ENCODE results near the gene EPHA7. TPM values are rescaled to one million over a fixed set of nuclear protein-coding genes. Genes with fewer than 3 reads are reported as not detected.

Gene EPHA7
- total RNA-seq, 1 donor from 2014 or later, result 28.9 TPM

DNA sequence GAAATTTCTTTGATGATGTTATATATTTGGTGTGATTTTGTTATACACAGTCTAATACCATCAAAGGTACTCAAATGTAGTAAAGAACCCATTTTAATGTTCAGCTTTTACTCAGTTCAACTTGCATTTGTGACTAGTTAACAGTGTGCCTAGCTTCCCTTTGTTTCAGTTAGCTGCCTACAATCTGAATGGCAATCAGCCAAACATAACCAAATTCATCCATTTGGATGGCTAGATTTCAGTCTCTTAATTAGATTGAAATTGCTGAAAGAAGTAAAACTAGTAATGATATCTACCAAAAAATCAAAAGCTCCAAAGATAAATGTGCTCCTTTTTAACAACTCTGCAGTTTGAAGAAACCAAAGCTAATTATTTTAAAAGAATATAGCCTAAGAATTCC lies 6.9 kb downstream of the EPHA7 start:
- TF ChIP-seq, protein P1, sequence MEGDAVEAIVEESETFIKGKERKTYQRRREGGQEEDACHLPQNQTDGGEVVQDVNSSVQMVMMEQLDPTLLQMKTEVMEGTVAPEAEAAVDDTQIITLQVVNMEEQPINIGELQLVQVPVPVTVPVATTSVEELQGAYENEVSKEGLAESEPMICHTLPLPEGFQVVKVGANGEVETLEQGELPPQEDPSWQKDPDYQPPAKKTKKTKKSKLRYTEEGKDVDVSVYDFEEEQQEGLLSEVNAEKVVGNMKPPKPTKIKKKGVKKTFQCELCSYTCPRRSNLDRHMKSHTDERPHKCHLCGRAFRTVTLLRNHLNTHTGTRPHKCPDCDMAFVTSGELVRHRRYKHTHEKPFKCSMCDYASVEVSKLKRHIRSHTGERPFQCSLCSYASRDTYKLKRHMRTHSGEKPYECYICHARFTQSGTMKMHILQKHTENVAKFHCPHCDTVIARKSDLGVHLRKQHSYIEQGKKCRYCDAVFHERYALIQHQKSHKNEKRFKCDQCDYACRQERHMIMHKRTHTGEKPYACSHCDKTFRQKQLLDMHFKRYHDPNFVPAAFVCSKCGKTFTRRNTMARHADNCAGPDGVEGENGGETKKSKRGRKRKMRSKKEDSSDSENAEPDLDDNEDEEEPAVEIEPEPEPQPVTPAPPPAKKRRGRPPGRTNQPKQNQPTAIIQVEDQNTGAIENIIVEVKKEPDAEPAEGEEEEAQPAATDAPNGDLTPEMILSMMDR (IDR thresholded peaks at IDR 0.05; ENCODE audit: unreplicated experiment), result no peak
- Mint-ChIP-seq H3K27me3 (peaks cover 9% of the 10 kb centered on the region), H3K36me3 (ENCODE audit: insufficient read depth) (peaks cover 4% of the 10 kb centered on the region), H3K9me3 (ENCODE audit: low read depth) (no peaks in the 10 kb centered on the region), H3K4me1 (ENCODE audit: low read depth) (peaks cover 3% of the 10 kb centered on the region), H3K27ac (no peak overlapping the region), H3K4me3 (ENCODE audit: low read depth) (no peak overlapping the region)
- DNase-seq (ENCODE audit: low spot score, unreplicated experiment), result no peak

DNA sequence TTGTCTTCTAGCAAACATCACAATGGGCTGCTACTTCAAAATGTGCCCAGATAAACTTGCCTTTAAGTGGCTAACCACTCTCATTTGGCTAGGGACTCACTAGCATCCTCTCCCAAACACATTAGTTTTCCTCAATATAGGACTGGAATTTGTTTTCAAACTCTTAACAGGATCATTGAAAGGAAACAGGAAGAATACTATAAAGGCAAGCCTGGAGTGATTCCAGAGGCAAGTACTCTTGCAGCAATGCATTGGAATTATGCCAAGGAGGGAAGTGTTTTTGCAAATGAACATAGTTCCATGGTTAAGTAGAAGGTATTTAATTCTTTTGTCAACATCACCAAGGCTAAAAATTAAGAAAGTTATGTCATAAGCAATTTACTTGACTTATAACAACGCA lies 12.2 kb downstream of the EPHA7 start:
- Mint-ChIP-seq H3K4me1 (ENCODE audit: low read depth) (peaks cover 3% of the 10 kb centered on the region), H3K27ac (no peak overlapping the region), H3K27me3 (no peaks in the 10 kb centered on the region), H3K36me3 (ENCODE audit: insufficient read depth) (peaks cover 4% of the 10 kb centered on the region), H3K9me3 (ENCODE audit: low read depth) (no peaks in the 10 kb centered on the region), H3K4me3 (ENCODE audit: low read depth) (no peak overlapping the region)
- TF ChIP-seq, protein P1 (IDR thresholded peaks at IDR 0.05; ENCODE audit: unreplicated experiment), result no peak
- DNase-seq (ENCODE audit: low spot score, unreplicated experiment), result no peak

DNA sequence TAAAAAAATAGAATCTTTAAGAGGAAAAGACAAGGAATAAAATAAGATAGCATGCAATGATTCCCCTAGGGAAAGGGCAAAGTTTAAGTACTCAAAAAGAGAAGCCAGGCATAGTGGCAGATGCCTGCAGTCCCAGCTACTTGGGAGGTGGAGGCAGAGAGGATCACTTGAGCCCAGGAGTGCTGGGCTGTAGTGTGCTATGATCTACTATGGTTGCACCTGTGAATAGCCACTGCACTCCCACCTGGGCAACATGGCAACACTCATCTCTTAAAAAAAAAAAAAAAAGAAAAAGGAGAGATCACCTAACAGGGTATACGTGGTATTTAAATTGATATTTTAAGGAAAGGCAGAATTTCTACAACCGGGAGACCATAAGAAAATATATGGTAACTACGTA lies 16.0 kb downstream of the EPHA7 start:
- Mint-ChIP-seq H3K27me3 (no peaks in the 10 kb centered on the region), H3K27ac (no peak overlapping the region), H3K9me3 (ENCODE audit: low read depth) (no peaks in the 10 kb centered on the region), H3K4me3 (ENCODE audit: low read depth) (no peak overlapping the region), H3K4me1 (ENCODE audit: low read depth) (peaks cover 13% of the 10 kb centered on the region), H3K36me3 (ENCODE audit: insufficient read depth) (peaks cover 2% of the 10 kb centered on the region)
- TF ChIP-seq, protein P1 (IDR thresholded peaks at IDR 0.05; ENCODE audit: unreplicated experiment), result no peak
- DNase-seq (ENCODE audit: low spot score, unreplicated experiment), result no peak

DNA sequence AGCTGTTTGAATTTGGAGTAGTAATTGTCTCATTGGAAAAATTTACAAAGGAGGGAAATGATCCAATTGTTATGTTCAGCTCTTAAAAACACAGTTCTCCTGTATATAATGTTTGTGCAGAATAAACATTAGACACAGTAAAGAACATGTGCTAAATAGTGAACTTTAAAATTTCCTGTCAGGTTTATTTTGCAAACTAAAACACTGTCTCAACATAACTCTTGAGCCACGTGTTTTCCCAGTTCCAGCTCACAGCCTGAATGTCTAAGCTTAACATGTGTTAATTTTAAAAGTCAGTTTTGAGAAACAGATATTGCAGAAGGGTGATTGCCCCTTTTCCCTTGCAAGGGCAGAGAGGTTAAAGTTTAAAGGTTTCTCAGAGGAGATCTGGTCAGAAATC lies 20.6 kb downstream of the EPHA7 start:
- Mint-ChIP-seq H3K27ac (no peak overlapping the region), H3K4me1 (ENCODE audit: low read depth) (peaks cover 30% of the 10 kb centered on the region), H3K9me3 (ENCODE audit: low read depth) (no peaks in the 10 kb centered on the region), H3K4me3 (ENCODE audit: low read depth) (no peak overlapping the region), H3K36me3 (ENCODE audit: insufficient read depth) (no peaks in the 10 kb centered on the region), H3K27me3 (no peaks in the 10 kb centered on the region)
- TF ChIP-seq, protein P1 (IDR thresholded peaks at IDR 0.05; ENCODE audit: unreplicated experiment), result no peak
- DNase-seq (ENCODE audit: low spot score, unreplicated experiment), result no peak

DNA sequence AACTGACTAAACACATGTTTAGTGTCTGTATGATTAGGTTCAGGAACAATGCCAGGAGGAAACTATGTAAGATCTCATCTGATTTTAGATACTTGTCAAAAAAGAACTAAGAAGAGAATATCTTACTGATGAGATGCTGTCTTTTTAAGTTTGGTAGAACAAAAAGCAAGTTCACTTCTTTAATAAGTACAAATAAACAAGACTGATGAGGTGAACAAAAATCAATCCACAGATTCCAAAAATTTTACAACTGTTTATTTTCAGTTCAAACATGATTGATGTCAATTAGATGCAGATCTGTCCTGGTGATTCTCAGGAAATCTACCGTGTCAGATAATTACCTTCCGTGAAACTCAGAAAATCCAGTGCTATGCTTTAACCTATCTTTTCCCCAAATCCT lies 24.9 kb downstream of the EPHA7 start:
- Mint-ChIP-seq H3K27me3 (no peaks in the 10 kb centered on the region), H3K4me1 (ENCODE audit: low read depth) (peaks cover 33% of the 10 kb centered on the region), H3K36me3 (ENCODE audit: insufficient read depth) (no peaks in the 10 kb centered on the region), H3K27ac (no peak overlapping the region), H3K9me3 (ENCODE audit: low read depth) (no peaks in the 10 kb centered on the region), H3K4me3 (ENCODE audit: low read depth) (no peak overlapping the region)
- no peak for DNase-seq (ENCODE audit: low spot score, unreplicated experiment)
- TF ChIP-seq, protein P1 (IDR thresholded peaks at IDR 0.05; ENCODE audit: unreplicated experiment), result no peak
